ENCODE measurements around the gene METTL22.

Gene METTL22

GRCh38 chr16:8607214-8607613 lies 14.3 kb upstream of the METTL22 start:
- H3K4me3 ChIP-seq (replicated peaks in 1 of 2; ENCODE audit: low read depth in 2 of 2, low read length in 2 of 2): no peak overlapping the region
- no peak for DNase-seq (ENCODE audit: low read depth in 2 of 2)
- TF ChIP-seq, protein P1, sequence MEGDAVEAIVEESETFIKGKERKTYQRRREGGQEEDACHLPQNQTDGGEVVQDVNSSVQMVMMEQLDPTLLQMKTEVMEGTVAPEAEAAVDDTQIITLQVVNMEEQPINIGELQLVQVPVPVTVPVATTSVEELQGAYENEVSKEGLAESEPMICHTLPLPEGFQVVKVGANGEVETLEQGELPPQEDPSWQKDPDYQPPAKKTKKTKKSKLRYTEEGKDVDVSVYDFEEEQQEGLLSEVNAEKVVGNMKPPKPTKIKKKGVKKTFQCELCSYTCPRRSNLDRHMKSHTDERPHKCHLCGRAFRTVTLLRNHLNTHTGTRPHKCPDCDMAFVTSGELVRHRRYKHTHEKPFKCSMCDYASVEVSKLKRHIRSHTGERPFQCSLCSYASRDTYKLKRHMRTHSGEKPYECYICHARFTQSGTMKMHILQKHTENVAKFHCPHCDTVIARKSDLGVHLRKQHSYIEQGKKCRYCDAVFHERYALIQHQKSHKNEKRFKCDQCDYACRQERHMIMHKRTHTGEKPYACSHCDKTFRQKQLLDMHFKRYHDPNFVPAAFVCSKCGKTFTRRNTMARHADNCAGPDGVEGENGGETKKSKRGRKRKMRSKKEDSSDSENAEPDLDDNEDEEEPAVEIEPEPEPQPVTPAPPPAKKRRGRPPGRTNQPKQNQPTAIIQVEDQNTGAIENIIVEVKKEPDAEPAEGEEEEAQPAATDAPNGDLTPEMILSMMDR (IDR thresholded peaks at IDR 0.05; ENCODE audit: low read depth, low read length): no peak

DNA sequence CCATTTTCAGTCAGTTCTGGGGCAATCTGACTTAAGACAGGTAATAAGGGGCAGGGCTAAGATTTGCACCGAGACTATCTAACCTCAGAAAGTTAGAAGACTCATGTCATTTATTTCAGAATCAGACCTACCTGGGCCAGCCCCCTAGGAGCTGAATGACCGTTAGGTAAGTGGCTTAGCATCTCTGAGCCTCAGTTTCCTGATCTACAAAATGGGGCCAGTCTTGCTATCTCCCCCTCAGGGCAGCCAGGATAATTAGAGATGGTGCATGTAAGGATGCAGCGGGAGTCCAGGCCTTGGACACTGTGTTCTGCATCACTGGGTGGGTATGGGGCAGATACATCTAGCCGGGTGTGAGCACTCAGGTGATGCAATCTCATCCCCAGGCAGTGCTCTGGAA lies 10.4 kb upstream of the METTL22 start:
- no peak for DNase-seq (ENCODE audit: low read depth in 2 of 2)
- TF ChIP-seq, protein P1 (IDR thresholded peaks at IDR 0.05; ENCODE audit: low read depth, low read length): no peak

DNA sequence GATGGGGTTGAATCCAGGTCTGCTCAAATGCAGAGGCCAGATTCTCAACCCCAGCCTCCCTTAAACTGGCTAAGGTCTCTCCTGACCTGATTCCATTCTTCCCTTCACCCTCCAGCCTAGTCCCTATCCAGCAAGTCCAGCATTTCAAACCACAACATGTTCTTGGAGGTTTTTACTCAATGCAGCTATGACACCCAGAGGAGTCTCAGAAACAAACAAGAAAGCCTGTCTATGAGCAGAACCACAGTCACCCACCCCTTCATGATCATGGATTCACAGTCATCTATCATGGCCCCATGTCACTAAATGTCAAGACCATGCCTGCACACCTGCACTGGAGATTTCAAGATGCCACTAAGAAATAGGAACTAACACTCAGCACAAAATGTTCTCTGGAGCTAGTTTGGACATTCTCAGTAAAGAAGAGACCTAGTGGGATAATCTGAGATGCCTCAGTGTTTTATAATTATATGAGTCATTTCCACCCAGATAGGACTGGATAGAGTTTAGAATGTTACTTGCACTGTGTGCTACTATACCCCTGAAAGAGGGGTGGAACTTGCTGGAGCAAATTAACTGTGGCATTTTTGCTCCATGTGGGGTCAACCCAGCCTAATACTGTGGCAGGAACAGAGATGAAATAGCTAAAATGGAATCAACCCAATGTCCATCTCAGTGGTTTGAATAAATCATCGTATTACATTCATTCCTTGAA lies 9.5 kb upstream of the METTL22 start:
- peak; percentile 12 to 58 for DNase-seq (ENCODE audit: low read depth in 2 of 2)
- H3K4me3 ChIP-seq (replicated peaks in 1 of 2; ENCODE audit: low read depth in 2 of 2, low read length in 2 of 2): no peak overlapping the region
- TF ChIP-seq, protein P1 (IDR thresholded peaks at IDR 0.05; ENCODE audit: low read depth, low read length): no peak

More for the DNA sequence above, 10.4 kb upstream of the METTL22 start:
- H3K4me3 ChIP-seq (replicated peaks in 1 of 2; ENCODE audit: low read depth in 2 of 2, low read length in 2 of 2): no peak overlapping the region

GRCh38 chr16:8614435-8615029 lies 7.0 kb upstream of the METTL22 start:
- no peak for DNase-seq (ENCODE audit: low read depth in 2 of 2)
- TF ChIP-seq, protein P1 (IDR thresholded peaks at IDR 0.05; ENCODE audit: low read depth, low read length): no peak
- no peak overlapping the region for H3K4me3 ChIP-seq (replicated peaks in 1 of 2; ENCODE audit: low read depth in 2 of 2, low read length in 2 of 2)

GRCh38 chr16:8619671-8620370 lies 1.7 kb upstream of the METTL22 start:
- TF ChIP-seq, protein P1 (IDR thresholded peaks at IDR 0.05; ENCODE audit: low read depth, low read length): no peak
- DNase-seq (ENCODE audit: low read depth in 2 of 2): peak in 1 of 2 donors; percentile 60
- H3K4me3 ChIP-seq (replicated peaks in 1 of 2; ENCODE audit: low read depth in 2 of 2, low read length in 2 of 2): no peak overlapping the region

DNA sequence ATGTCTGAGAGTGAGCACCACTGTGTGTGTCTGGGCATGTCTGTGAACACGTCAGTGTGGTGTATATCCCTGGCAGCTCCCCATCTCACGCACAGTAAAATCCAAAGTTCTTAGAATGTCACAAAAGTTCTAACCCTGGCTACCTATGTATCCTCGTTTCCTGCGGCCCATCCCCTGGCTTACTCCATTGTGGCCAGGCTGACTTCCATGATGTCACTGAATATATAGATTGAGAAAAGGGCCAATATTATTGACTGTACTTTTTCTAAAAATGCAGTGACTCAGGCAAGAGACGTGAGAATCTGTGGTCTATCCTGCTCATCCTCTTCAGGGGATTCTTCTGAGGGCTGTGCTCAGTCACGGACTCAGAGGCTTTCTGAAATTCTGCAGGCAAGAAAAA lies 963 bp upstream of the METTL22 start:
- peak in 1 of 2 donors; percentile 72 for DNase-seq (ENCODE audit: low read depth in 2 of 2)
- TF ChIP-seq, protein P1 (IDR thresholded peaks at IDR 0.05; ENCODE audit: low read depth, low read length): no peak
- H3K4me3 ChIP-seq (replicated peaks in 1 of 2; ENCODE audit: low read depth in 2 of 2, low read length in 2 of 2): no peak overlapping the region
